Activated CD4-positive, alpha-beta T cell treated with anti-CD3 and anti-CD28 coated beads, Interleukin-2, amount 50 U/mL, for 48 hours (primary cell): ENCODE results near the gene WNT11.

Experiments
- DNase-seq, 2 experiments: peaks; one replicate each; pipeline ENCODE4 v3.0.0-alpha.2; 2020

The WNT11 gene

GRCh38 chr11:76206327-76207081, at the start of gene WNT11:
WNT11 (minus strand) TSS chr11:76206502; CDS start chr11:76206407, 95 bp downstream.
- DNase-seq: peak; percentile 16 to 32

GRCh38 chr11:76253416-76253815, 47.1 kb upstream of the WNT11 start:
- DNase-seq: no peak

- DNase-seq: no peak
Measured at GRCh38 chr11:76252631-76253070, 46.3 kb upstream of the WNT11 start.

GRCh38 chr11:76251576-76251975, 45.3 kb upstream of the WNT11 start:
- no peak for DNase-seq

GRCh38 chr11:76251226-76251575, 44.9 kb upstream of the WNT11 start:
- DNase-seq: no peak

- no peak for DNase-seq
Measured at GRCh38 chr11:76250520-76251225, 44.4 kb upstream of the WNT11 start.

- no peak for DNase-seq
Measured at GRCh38 chr11:76249195-76249741, 43.0 kb upstream of the WNT11 start.

GRCh38 chr11:76248210-76248609, 41.9 kb upstream of the WNT11 start:
- DNase-seq: peak; percentile 10 to 15

GRCh38 chr11:76247091-76247490, 40.8 kb upstream of the WNT11 start:
- DNase-seq: no peak

- DNase-seq: no peak
Measured at GRCh38 chr11:76246271-76246933, 40.1 kb upstream of the WNT11 start.

GRCh38 chr11:76245720-76246119, 39.4 kb upstream of the WNT11 start:
- DNase-seq: no peak

- no peak for DNase-seq
Measured at GRCh38 chr11:76244316-76244851, 38.1 kb upstream of the WNT11 start.

- DNase-seq: no peak
Measured at GRCh38 chr11:76243957-76244285, 37.6 kb upstream of the WNT11 start.

GRCh38 chr11:76243193-76243956, 37.1 kb upstream of the WNT11 start:
- no peak for DNase-seq

- no peak for DNase-seq
Measured at GRCh38 chr11:76242004-76242779, 35.9 kb upstream of the WNT11 start.

- DNase-seq: no peak
Measured at GRCh38 chr11:76241243-76242000, 35.1 kb upstream of the WNT11 start.

- no peak for DNase-seq
Measured at GRCh38 chr11:76240666-76241065, 34.4 kb upstream of the WNT11 start.

- no peak for DNase-seq
Measured at GRCh38 chr11:76240161-76240540, 33.8 kb upstream of the WNT11 start.

- DNase-seq: no peak
Measured at GRCh38 chr11:76239483-76240160, 33.3 kb upstream of the WNT11 start.

GRCh38 chr11:76238551-76238950, 32.2 kb upstream of the WNT11 start:
- no peak for DNase-seq
